HG02840 (cell line): ENCODE measurements around the gene GOLGA6L22.
"Not testable (repeated sequence)": the region's sequence is repeated elsewhere in the genome, so short reads cannot be mapped to it uniquely, and the experiment has no call there.

Source experiments
- ATAC-seq: cut with Tn5 transposase; IDR thresholded peaks from one replicate; pipeline ENCODE4 v1.9.1; 2021; ENCODE audit warnings: mild to moderate bottlenecking, moderate library complexity, moderate number of reproducible peaks; ENCODE audit not compliant: unreplicated experiment, low FRiP score

Gene GOLGA6L22, protein sequence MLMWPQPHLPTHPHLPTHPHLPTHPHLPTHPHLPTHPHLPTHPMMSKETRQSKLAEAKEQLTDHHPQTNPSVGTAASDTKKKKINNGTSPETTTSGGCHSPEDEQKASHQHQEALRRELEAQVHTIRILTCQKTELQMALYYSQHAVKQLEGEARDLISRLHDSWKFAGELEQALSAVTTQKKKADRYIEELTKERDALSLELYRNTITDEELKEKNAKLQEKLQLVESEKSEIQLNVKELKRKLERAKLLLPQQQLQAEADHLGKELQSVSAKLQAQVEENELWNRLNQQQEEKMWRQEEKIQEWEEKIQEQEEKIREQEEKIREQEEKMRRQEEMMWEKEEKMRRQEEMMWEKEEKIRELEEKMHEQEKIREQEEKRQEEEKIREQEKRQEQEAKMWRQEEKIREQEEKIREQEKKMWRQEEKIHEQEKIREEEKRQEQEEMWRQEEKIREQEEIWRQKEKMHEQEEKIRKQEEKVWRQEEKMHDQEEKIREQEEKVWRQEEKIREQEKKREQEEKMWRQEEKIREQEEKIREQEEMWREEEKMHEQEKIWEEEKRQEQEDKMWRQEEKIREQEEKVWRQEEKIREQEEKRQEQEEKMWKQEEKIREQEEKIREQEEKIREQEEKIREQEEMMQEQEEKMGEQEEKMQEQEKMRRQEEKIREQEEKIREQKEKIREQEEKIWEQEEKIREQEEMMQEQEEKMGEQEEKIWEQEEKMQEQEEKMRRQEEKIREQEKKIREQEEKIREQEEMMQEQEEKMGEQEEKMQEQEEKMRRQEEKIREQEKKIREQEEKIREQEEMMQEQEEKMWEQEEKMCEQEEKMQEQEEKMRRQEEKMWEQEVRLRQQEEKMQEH

DNA sequence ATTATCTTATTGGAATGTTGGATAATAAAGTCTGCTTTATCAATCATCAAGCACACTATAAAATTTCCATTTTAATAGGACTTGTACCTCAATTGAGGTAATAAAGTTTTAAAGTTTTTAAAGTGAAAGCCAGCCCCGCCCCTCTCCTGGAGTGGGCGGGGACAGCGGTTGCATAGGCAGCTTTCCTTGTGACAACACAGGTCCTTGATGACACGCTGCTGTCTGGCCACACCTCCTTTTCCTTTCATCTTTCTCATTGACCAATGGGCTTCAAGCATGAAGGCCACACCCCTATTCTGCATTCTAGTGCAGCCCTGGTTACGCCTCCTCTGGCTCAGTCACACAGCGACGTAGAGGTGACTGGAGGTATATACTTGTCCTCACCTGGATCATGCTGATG lies at the start of gene GOLGA6L22:
Gene GOLGA6L22, plus strand, starts transcription at position 301 of the 400 bp plus-strand sequence. Its CDS starts 91 bp downstream, at position 392.
- ATAC-seq: not testable (repeated sequence)

DNA sequence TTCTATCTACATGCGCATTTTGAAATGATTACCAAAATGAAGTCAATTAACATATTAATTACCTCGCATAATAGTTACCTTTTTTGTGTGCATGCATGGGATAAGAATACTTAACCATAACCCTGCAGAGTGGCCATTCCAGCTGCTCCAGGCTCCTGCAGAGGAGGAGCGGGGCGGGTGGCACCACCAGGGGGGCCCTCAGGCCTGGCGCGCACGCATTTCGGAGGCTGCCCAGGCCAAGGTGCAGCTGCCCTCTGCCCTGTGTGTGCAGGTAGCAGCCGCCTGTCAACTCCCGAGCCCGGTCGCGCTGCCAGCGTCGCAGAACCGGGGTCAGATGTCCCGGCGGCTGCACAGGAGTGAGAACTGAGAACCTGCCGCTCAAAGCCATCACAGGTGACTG lies 41.4 kb upstream of the GOLGA6L22 start:
- not testable (repeated sequence) for ATAC-seq

DNA sequence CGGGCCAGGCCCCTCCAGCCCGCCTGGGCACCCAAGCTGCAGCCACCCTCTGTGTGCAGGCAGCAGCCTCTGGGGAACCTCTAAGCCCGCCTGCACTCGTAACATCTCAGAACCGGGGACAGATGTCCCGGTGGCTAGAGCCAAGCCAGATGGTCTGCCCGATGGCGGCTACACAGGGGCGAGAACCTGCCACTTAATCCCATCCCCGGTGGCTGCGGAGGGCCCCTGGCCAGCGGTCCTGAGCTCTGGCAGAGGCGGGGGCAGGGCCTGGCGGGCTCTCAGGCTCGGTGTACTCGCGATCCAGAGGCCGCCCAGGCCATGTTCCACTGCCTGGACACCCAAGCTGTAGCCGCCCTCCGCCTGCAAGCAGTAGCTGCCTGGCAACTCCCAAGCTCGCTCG lies 40.9 kb upstream of the GOLGA6L22 start:
- not testable (repeated sequence) for ATAC-seq

DNA sequence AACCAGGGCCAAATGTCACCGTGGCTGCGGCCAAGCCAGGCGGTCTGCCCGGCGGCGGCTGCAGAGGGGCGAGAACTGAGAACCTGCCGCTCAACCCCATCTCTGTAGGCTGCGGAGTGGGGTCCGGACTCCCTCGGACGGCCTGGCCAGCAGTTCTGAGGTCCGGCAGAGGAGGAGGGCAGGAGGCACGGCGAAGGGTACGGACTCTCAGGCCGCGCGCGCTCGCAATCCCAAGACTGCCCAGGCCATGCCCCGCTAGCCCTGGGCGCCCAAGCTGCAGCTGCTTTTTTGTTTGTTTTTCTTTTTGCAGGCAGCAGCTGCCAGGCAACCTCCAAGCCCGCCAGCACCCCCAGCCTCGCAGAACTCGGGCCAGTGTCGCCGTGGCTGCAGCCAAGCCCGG lies 40.5 kb upstream of the GOLGA6L22 start:
- not testable (repeated sequence) for ATAC-seq

DNA sequence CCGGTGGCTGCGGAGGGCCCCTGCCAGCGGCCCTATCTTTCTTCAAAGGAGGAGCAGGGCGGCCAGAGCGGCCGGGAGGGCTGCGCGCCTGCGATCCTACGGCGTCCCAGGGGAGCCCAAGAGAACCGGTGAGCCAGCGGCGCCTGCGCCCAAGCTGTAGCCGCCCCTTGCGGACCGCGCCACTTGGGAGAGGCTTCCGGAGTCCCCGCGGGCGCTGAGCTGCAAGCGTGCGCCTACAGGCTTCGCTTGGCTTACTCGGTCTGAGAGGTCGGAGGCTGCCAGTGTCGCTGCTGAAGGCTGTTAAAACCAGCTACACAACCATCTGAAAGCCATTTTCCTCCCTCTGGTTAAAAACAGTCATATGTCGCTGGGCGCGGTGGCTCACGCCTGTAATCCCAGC lies 40.0 kb upstream of the GOLGA6L22 start:
- ATAC-seq: not testable (repeated sequence)

DNA sequence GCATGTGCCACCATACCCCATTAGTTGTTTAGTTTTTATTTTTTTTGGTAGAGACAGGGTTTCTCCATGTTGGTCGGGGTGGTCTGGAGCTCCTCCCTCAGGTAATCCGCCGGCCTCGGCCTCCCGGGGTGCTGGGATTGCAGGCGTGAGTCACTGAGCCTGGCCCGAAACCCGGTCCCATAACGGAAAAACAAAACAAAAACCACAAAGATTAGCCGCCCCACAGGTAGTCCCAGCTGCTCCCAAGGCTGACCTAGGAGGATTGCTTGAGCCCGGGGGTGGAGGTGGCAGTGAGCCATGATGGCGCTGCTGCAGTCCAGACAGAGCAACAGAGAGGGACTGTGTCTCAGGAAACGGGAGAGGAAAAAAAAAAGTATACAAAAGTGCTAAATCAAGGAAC lies 38.4 kb upstream of the GOLGA6L22 start:
- ATAC-seq: not testable (repeated sequence)

DNA sequence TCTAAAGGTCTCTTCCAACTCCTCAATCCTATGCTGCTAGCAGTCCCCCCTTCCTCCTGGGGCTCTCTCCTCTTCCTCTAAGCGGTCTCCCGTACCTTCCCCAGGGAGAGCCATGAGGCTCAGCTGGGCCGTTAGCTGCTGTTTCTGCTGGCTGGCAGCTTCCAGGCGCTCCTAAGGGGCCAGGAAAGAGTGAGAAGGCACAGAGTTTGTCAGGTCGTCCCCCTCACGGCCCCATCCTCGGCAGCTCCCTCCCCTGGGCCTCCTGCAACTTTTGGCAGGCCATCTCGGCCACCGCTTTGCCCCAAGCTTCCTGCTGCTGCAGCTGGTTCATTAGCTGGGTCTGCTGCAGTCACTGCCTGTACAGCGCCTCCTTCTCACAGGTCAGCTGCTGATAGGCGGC lies 29.3 kb upstream of the GOLGA6L22 start:
- ATAC-seq: not testable (repeated sequence)

DNA sequence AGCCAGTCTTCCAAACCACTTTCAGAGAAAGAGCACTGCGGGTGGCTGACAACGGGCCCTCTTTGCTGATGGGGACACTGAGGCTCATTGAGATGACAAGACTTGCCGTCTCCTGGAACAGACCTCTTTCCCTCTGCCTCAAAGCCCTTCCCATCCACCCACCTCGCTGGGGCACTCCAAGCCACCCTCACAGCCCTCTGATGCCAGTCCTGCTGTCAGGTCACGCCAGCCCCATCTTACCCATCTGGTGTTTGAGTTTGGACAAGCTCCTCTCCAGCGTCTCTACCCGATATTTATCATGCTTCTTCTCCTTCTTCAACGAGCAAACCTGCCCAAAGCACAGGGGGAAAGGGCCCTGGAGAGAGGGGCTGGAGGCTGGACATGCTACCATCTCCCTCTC lies 27.0 kb upstream of the GOLGA6L22 start:
- not testable (repeated sequence) for ATAC-seq

DNA sequence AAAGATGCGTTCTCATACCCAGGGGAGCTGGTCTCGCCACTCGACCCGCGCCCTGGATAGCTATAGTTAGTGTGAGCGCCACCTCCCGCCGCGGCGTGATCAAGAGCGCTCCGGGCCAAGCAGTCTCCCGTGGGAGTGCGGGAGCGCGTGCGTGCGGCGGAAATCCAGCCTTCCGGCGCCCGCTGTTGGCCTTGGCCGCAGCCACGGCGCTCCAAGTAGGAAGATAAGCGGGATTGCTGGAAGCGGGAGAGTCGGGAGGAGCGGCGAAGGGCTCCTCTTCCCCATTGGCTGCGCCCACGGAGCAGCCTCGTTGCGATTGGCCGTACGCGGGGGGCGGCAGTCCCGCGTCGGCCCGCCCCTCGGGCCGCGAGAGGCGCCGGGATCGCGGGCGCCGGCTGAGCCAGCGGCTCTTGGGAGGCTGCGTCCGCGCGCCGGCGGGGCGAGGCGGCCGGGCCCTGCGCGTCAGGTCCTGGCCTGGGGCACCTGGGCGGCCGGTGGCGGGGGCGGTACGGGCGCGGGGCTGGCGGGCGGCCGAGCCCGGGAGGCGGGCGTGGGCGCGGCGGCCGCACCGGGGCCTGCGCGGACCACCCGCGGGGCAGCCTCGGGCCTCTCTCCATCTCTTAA lies 35.9 kb downstream of the GOLGA6L22 start:
- not testable (repeated sequence) for ATAC-seq

DNA sequence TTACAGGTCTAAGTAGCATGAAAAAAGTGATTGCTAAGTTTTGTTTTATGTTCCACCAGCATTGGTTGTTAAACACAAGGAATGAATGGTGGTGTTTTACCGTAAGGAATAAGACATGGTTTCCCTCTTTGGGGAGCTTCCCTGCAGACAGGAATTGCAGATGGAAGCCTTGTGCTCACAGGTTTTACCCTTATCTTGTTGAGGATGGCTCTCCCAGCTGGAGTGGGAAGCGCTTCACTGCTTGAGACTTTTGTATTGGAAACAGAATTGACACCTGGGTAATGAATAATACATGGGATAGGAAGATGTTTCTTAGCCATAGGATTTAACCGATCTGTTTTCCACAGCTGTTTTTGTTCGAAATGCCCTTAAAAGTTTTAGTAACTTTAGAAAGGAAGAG lies 38.5 kb downstream of the GOLGA6L22 start:
- not testable (repeated sequence) for ATAC-seq

DNA sequence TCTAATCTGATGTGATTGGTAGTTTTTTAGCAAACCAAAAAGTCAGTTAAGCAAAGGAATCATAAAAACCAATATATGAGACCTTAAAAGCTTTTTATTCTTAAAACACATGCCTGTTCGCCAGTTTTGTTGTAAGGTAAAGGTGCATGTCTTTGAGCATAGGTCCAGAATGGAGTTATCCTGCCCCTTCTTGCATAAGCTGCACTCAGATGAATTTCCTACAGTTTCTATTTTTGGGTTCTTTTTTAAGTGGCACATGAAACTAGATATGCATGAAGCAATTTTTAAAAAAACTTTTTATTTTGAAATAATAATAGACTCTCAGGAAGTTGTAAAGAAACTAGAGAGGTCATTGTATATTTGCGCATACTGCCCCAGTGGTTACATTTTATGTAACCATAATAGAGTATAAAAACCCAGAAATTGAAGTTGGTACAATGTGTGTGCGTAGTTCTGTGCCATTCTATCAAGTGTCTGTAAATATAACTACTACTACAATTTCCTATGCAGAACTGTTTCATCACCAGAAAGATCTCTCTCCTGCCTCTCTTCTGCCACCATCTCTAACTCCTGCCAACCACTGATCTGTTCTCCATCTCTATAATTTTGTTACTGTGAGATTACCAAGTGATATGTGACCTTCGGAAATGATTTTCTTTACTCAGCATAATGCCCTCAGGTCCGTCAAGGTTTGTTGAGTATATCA lies 39.7 kb downstream of the GOLGA6L22 start:
- not testable (repeated sequence) for ATAC-seq

DNA sequence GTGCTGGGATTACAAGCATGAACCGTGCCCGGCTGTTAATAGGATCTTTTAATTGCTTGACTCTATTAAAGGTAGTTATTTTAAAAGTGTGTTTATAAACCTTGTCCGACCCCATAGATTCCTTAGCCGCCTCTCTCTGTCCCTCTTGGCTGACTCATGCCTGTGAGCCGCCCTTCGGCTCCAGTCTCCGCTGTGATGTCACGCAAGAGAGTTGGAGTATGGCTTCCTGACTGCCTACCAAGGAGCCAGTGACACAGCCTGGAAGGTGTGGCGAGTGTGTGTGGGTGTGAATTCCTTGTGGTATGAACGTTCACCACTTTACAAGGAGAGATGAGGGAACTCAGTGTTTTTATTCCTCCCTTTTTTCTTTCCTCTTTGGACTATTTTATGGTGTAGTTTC lies 43.6 kb downstream of the GOLGA6L22 start:
- ATAC-seq: not testable (repeated sequence)

DNA sequence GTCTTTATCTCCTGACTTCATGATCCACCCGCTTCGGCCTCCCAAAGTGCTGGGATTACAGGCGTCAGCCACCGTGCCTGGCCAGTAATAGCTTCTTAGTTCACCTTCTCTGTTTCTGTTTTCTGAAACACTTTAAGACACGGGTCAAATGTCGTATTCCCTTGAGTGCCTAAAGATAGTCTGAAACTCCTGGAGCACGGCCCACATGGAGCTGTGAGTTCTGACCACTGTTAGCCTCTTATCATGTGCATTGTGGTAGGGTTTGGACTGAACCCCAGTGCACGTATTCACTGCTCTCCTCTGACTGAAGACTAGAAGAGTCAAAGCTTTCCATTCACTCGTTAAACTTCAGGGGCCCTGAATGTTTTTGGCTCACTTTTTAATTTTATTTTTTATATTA lies 48.3 kb downstream of the GOLGA6L22 start:
- not testable (repeated sequence) for ATAC-seq

DNA sequence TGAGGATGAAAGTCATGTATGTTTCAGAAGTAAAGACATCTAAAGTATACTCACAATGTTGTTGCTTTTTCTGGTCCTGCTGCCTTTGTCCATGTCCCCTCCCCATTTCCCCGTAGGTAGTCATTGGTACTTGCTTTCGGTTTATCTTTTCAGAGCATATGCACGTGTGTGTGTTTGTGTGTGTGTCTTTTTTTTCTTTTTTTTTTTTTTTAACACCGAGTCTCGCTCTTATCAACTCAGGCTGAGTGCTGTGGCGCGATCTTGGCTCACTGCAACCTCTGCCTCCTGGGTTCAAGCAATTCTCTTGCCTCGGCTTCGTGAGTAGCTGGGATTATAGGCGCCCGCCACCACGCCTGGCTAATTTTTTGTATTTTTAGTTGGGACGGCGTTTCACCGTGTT lies 57.4 kb downstream of the GOLGA6L22 start:
- not testable (repeated sequence) for ATAC-seq
